K562 (cell line): ENCODE data around the gene MITD1.

Experiments
- CHAMP1 ChIP-seq: fragments of 450-650 bp; IDR thresholded peaks from 2 replicates; pipeline ENCODE4 v1.6.1; 2016; ENCODE audit warnings: mild to moderate bottlenecking
- NR1H2 ChIP-seq: sonication (generic); formaldehyde crosslinking; IDR thresholded peaks from 2 replicates; pipeline ENCODE4 v1.4.0; 2020; ENCODE audit warnings: mild to moderate bottlenecking, missing genetic modification reagents
- PHB ChIP-seq: fragments of 250-450 bp; sonication (Bioruptor Pico); IDR thresholded peaks from 2 replicates; pipeline ENCODE4 v1.5.0; 2021
- ZBTB43 ChIP-seq: sonication (generic); formaldehyde crosslinking; IDR thresholded peaks from 2 replicates; pipeline ENCODE4 v1.8.0; 2023; ENCODE audit warnings: mild to moderate bottlenecking, missing genetic modification reagents

GRCh38 chr2:99154643-99155536 lies 26.0 kb downstream of the MITD1 start, which contains the start of the genes LIPT1 and TSGA10:
- TF ChIP-seq PHB (CRISPR knock-in tag) (no peak), CHAMP1 (no peak), NR1H2 (CRISPR knock-in tag) (no peak), ZBTB43 (CRISPR knock-in tag) (no peak)
